Epidermal melanocyte (primary cell): Measurements from ENCODE around the gene ADGRG1.
"Not testable (repeated sequence)": the region's sequence is repeated elsewhere in the genome, so short reads cannot be mapped to it uniquely, and the experiment has no call there.

Experiments used
- DNase-seq: peaks from one replicate; pipeline ENCODE4 v3.0.0; 2011; ENCODE audit warnings: low spot score; ENCODE audit not compliant: insufficient read length

ADGRG1 gene

GRCh38 chr16:57698812-57699405, 70.5 kb downstream of the ADGRG1 start:
- DNase-seq: no peak

DNA sequence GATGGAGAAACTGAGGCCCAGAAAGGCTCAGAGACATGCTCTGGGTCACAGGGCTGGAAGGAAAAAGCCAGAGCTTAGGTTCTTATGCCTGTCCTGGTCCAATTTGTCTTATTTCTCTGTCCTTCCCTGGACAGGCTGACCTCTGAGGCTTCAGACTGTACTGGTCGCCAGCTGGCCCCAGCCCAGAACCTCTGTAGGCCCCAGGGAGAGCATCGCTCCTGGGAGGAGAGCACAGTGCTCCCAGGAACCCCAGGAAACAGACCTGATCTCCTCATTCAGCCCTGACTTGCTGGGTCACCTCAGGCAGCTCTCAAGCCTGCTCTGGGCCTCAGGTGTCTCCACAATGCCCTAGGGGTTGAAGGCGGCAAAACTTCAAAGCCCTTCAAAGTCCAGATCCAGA, 71.1 kb downstream of the ADGRG1 start:
- DNase-seq: no peak

DNA sequence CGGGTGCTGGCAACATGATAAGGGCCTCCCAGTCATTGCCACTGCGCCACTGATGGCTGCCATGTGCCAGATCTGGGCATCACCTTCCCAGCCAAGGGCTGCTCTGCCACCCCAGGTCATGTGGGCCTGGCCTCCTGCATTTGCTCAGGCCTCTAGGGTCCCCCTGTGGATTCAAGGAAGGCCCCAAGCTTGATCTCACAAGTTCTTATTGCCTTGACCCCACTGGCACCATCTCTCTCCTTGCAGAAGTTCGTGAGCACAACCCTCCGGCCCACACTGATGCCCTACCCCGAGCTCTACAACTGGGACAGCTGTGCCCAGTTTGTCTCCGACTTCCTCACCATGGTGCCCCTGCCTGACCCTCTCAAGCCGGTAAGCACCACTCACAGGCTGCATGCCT, 71.5 kb downstream of the ADGRG1 start:
- no peak for DNase-seq

DNA sequence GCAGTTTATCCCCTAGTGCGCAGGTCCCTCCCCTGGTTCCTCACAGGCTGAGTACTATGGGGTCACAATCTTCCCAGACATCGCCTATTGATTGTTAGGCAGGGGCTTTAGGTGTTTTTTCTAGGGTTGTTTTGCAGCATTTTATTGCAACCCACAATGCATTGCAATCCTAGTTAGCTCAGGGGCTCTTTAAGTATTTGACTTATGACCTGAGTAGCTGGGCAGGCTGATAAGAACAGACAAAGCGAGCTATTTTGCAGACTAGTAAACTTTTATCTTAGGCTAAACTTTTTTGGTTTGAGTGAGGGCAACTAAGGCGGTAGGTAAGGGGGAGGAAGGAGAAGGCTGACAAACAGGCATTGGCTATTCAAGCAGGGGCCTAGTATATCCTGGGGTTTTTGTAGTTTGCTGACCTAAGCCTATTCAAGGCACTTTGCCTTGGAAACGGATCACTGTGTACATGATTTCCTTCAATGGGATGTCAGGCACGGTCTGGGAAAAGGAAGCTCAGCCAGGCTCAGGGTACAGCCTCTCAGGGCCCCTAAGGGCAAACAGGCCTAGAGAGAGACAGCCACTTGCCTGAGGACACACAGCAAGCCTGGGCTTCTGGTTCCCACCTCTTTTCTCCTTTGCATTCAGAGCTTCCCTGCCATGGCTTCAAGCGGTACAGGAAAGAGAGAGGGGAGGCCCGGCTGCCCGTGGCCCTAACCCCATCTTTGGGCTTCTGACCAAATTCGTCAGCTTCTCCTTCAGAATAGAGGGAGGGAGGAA, 72.5 kb downstream of the ADGRG1 start:
- DNase-seq: no peak

- DNase-seq: no peak
These were observed 73.4 kb downstream of the ADGRG1 start for GRCh38 chr16:57701759-57702371.

- DNase-seq: no peak
These were observed 75.1 kb downstream of the ADGRG1 start for GRCh38 chr16:57703416-57704010.

- no peak for DNase-seq
These were observed 75.8 kb downstream of the ADGRG1 start for GRCh38 chr16:57704011-57704904.

DNA sequence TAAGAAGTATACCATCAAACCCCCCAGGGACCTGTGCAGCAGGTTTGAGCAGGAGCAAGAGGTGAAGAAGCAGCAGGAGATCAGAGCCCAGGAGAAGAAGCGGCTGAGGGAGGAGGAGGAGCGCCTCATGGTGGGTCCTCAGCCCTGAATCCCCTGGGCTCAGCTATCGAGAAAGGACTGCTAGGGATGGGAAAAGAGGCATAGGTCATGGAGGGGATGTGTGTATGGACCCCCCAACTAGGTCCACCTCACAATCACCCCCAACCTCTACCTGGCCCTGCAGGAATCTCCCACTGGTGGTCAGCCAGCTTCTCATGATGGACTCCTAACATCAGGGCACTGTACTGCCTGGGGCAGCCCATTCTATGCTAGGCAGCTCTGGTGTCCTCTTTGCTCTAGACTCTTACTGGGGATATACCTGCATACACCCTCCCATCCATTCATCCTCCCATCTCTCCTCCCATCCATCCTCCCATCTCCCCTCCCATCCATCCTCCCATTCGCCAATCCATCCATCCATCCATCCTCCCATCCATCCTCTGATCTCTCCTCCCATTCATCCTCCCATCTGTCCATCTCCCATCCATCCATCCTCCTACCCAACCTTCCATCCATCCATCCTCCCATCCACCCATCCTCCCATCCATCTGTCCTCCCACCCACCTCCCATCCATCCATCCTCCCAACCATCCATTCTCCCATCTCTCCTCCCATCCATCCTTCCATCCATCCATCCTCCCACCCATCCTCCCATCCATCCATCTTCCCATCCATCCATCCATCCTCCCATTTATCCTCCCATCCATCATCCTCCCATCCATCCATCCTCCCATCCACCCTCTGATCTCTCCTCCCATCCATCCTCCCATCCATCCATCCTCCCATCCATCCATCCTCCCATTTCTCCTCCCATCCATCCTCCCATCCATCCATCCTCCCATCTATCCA, 76.7 kb downstream of the ADGRG1 start:
- no peak for DNase-seq

DNA sequence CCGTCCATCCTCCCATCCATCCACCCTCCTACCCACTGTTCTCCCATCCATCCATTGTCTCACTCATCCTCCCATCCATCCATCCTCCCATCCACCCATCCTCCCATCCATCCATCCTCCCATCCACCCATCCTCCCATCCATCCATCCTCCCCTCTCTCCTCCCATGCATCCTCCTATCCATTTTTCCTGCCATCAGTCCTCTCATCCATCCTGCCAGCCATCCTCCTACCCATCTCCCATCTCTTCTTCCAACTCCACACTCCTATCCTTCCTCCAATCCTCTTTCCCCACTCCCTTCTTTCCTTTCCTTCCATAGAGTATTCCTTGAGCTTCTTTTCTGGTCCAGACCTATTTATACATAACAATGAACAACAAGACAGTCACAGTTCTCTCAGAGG, 78.3 kb downstream of the ADGRG1 start:
- DNase-seq: no peak

DNA sequence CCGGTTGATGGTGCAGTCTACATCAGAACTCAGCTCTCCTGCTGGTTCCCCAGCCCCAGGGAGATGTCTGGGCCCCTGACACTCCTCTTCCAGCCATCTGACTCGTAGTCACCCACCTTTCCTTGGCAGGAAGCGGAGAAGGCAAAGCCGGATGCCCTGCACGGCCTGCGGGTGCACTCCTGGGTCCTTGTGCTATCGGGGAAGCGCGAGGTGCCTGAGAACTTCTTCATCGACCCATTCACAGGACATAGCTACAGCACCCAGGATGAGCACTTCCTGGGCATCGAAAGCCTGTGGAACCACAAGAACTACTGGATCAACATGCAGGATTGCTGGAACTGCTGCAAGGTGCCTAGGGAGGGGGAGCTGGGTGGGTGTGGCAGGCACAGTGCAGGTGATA, 78.9 kb downstream of the ADGRG1 start:
- DNase-seq: no peak

DNA sequence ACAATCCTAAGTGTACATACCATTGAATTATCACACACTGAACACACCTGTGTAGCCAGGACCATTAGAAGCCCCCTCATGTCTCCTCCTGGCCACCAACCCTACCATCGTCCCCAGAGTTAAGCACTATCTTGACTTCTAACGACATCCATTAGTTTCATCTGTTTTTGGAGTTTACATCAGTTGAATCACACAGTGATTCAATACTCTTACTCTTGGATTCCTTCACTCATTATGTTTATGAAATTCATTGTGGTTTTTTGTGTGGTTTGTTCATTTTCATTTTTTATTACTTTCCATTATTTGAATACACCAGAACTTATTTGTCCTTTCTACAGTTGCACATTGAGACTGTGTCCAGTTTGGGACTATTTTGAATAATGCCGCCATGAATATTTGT, 79.7 kb downstream of the ADGRG1 start:
- DNase-seq: no peak

DNA sequence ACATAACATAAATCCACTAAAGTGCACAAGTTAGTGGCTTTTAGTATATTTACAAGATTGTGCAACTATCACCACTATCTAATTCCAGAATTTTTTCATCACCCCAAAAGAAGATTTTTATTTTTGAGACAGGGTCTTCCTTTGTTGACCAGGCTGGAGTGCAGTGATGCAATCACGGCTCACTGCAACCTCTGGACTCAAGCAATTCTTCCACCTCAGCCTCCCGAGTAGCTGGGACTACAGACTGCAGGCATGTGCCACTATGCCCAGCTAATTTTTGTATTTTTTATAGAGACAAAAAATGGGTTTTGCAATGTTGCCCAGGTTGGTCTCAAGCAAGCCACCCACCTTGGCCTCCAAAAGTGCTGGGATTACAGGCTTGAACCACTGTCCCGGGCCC, 81.2 kb downstream of the ADGRG1 start:
- no peak for DNase-seq

GRCh38 chr16:57711346-57711745, 82.9 kb downstream of the ADGRG1 start:
- DNase-seq: no peak

DNA sequence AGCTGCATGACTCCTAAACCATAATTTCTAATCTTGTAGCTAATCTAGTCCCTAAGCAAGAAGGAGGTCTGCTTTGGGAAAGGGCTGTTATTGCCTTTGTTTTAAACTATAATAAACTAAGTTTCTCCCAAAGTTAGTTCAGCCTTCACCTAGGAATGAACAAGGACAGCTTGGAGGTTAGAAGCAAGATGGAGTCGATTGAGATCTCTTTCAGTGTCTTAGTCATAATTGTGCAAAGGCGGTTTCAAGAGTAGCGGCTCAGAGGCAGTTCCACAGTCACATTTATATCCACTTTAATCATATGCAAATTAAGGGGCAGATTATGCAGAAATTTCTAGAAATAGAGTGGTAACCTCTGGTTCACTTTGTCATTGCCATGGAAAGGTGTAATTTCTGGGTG, 83.6 kb downstream of the ADGRG1 start:
- no peak for DNase-seq

- not testable (repeated sequence) for DNase-seq
These were observed 84.1 kb downstream of the ADGRG1 start for GRCh38 chr16:57712569-57712968.

- DNase-seq: no peak
These were observed 85.2 kb downstream of the ADGRG1 start for GRCh38 chr16:57713596-57713995.

- DNase-seq: no peak
These were observed 85.6 kb downstream of the ADGRG1 start for GRCh38 chr16:57714047-57714446.
